Stomach (tissue), 4 donors: ENCODE data around the gene PDXK.

ENCODE experiments used
- POLR2A ChIP-seq, 4 donors: fragments of 450-650 bp; IDR thresholded peaks; one replicate each; pipeline ENCODE4 v1.6.1; 2016; ENCODE audit warnings: antibody characterized with exemption in 4 of 4, control low read depth in 2 of 4, mild to moderate bottlenecking in 1 of 4, moderate library complexity in 1 of 4
- TF ChIP-seq, protein P1 (sequence below), 7 experiments: fragments of 450-650 bp in 4 of 7; fragments of 200-600 bp in 3 of 7; sonication (generic) in 3 of 7; IDR thresholded peaks; one replicate each; pipeline ENCODE4 v1.5.1; 2016 to 2019; ENCODE audit warnings: antibody characterized with exemption in 7 of 7, control low read depth in 2 of 7, mild to moderate bottlenecking in 1 of 7

DNA sequence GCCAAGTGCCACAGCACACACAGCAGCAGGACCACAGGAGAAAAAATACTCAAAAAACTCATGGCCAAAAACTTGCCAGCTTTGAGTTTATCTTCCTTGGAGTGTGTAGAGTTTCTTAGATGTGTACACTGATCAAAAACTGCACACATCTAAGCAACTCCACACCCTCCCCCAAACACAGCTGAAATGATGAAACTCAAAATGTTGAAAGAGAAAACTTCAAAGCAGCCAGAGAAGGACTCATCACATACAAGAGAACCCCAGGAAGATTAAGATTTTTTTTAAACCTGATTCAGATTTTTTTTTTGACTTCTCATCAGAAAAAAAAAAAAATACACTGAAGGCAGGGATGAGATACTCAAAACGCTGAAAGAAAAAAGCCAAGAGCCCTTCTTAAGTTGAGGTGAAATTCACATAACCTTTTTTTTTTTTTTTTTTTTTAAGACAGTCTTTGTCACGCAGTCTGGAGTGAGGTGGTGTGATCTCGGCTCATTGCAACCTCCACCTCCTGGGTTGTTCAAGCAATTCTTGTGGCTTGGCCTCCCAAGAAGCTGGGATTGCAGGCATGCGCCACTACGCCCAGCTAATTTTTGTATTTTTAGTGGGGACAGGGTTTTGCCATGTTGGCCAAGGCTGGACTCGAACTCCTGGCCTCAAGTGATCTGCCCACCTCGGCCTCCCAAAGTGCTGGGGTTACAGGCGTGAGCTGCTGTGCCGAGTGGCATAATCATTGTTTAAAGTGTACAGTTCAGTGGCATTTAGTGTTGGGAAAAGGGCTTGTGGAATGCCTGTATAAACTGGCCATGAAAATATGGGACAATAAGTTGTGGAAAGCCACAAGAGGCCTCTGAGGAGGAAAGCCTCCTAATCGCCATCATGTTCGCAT lies 20.9 kb upstream of the PDXK start:
- no peak for TF ChIP-seq POLR2A (IDR thresholded peaks at IDR 0.05)
- TF ChIP-seq, protein P1, sequence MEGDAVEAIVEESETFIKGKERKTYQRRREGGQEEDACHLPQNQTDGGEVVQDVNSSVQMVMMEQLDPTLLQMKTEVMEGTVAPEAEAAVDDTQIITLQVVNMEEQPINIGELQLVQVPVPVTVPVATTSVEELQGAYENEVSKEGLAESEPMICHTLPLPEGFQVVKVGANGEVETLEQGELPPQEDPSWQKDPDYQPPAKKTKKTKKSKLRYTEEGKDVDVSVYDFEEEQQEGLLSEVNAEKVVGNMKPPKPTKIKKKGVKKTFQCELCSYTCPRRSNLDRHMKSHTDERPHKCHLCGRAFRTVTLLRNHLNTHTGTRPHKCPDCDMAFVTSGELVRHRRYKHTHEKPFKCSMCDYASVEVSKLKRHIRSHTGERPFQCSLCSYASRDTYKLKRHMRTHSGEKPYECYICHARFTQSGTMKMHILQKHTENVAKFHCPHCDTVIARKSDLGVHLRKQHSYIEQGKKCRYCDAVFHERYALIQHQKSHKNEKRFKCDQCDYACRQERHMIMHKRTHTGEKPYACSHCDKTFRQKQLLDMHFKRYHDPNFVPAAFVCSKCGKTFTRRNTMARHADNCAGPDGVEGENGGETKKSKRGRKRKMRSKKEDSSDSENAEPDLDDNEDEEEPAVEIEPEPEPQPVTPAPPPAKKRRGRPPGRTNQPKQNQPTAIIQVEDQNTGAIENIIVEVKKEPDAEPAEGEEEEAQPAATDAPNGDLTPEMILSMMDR (IDR thresholded peaks at IDR 0.05), result no peak
